Muscle of arm (tissue), 12 donors: ENCODE results near the gene STK32C. TPM values are rescaled to one million over a fixed set of nuclear protein-coding genes. Genes with fewer than 3 reads are reported as not detected.

Experiments used
- DNase-seq: peaks from one replicate; pipeline ENCODE4 v3.0.0-alpha.2; 2013
- polyA plus RNA-seq, 12 donors: library from polyadenylated mRNA; unstranded; fragments of 120-200 nt; gene quantifications; one replicate each; pipeline ENCODE4 v1.2.1, GENCODE V29; 2013; ENCODE audit not compliant: insufficient read length in 12 of 12

Gene STK32C
- polyA plus RNA-seq, 12 donors: 8.1 to 12.1 (median 9.5) TPM; not detected in 2

GRCh38 chr10:132186488-132187429, 121.0 kb downstream of the STK32C start, which contains the start of gene DPYSL4:
Gene DPYSL4, plus strand, starts transcription at chr10:132186948. Its CDS starts 116 bp downstream, at chr10:132187064.
- no peak for DNase-seq

DNA sequence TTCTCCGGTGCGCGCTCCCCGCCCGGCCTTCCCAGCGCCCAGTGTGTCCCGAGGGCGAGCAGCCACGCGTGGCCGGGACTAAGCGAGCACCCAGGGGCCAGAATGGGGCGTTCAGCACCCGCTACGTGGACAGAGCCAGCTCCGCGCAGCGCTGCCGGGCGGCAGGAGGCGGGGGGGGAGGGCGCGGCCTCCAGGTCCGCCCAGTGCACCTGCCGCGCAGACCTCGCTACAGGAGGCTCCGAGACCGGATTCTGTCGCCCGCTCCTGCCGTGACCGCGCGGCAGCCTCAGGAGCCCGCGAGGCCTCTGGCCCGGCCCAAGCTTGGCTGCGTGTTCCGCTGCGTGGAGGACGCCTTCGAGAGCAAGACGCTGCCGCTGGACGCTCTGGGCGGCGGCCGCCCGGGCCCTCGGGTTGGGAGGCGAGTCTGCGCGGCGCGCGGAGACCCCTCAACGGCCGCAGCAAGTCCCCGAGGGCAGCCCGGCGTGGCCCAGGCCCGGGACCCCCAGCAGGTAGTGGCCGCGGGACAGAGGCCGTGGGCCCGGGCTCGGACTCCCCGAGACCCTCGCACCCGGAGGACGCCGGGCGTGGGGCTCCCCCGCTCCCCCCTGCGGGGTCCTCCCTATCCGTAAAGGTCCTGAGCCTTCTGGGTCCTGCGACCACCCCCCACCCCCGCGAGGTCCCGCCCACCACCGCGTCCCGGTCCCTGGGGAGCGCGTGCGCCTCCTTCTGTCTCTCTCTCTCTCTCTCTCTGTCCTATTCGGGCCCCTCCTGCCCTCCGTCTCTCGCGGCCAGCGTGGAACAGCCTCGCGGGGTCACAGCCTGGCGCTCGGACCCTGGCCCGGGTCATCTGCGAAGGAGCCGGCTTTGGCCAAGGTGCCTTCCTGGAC, 121.9 kb downstream of the STK32C start:
- DNase-seq: peak; percentile 23

GRCh38 chr10:132184816-132185593, 122.7 kb downstream of the STK32C start:
- no peak for DNase-seq

DNA sequence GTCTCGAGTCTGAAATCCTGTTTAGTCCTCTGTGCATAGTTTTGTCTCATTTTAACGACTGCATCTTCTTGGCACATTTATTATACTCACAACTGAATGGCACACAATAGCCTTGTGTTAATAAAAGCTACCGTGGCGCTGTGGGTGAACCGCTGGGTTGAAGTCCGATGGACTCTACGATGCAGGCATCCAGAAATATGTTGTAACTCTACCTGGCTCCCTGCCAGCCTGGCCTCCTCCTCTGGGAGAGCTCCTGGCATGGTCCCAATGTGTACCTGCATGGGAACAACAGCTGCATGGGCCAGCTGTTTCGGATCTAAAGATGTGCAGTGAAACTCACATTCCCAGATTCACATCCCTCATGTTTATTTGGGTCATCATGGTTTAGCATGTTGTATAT, 124.7 kb downstream of the STK32C start:
- DNase-seq: no peak

DNA sequence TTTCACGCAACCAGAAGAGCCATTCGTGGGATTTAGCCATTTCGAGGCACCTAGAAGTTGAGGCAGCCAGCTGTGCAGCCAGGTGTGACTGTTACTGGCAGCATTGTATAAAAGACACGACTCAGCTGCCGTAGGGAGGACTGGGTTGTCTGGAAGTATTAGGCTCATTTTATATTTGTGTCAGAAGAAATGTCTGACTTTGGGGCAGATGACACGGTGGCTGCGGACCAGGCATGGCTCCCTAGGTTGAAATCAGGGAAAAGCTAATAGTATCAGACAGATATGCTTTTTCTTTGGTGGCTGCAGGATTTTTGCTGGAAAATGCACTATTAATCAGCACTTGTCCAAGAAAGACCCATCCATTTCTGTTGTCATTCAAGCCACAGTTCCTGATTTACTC, 125.2 kb downstream of the STK32C start:
- DNase-seq: no peak

DNA sequence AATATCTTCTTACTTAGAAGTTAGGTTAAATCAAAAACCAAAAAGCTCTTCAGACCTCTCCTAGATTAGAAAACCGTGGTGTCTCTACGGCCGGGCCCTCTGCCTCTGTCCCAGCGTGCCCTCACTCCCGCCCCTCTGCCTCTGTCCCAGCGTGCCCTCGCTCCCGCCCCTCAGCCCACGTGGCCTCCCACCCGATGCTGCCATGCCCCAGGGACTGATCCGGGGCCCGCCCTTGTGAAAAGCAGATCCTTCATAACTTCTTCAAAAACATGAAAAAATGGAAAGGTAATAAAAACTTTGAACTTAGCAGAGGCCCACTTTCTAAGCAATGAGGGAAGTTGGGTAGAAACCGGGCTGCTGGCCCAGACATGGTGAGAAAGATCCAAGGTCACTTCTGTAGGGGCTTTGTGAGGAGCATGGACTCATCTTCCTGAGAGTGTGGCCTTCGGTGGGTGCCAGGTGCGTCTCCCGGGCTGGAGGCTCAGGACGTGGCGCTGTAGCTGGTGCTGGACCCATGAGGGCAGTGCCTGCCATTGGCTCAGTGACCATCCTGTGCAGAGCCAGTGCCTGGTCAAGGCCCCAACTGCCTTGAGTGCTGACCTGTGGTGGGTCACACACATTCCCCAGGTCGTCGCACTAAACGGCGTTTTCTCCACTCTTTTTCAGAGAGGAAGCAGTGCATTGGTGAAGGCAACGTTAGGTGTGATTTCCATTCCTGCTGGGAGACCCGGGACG, 125.9 kb downstream of the STK32C start:
- no peak for DNase-seq

GRCh38 chr10:132180736-132181135, 127.0 kb downstream of the STK32C start:
- DNase-seq: no peak

- DNase-seq: no peak
Observed at GRCh38 chr10:132179551-132180392, 128.0 kb downstream of the STK32C start.

- DNase-seq: no peak
Observed at GRCh38 chr10:132178672-132179545, 128.8 kb downstream of the STK32C start.

DNA sequence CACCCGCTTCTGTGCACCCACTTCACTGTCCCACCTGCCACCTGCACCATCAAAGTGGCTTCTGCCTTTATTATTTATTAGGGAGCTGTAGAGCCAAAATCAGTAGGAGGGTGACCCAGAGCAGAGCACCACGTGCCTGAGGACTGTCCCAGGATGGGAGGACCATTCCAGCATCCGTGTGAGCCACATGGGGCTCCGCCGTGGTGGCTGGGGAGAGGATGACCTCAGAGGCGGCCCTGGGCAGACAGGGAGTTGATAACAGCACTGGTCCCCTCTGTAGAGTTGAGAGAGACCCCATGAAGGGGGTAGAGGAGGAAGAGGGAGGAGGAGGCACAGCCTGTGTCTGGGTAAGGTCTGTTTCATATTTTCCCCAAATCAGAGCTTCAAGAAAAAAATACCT, 129.7 kb downstream of the STK32C start:
- no peak for DNase-seq

- DNase-seq: no peak
Observed at GRCh38 chr10:132176623-132177500, 130.9 kb downstream of the STK32C start.

DNA sequence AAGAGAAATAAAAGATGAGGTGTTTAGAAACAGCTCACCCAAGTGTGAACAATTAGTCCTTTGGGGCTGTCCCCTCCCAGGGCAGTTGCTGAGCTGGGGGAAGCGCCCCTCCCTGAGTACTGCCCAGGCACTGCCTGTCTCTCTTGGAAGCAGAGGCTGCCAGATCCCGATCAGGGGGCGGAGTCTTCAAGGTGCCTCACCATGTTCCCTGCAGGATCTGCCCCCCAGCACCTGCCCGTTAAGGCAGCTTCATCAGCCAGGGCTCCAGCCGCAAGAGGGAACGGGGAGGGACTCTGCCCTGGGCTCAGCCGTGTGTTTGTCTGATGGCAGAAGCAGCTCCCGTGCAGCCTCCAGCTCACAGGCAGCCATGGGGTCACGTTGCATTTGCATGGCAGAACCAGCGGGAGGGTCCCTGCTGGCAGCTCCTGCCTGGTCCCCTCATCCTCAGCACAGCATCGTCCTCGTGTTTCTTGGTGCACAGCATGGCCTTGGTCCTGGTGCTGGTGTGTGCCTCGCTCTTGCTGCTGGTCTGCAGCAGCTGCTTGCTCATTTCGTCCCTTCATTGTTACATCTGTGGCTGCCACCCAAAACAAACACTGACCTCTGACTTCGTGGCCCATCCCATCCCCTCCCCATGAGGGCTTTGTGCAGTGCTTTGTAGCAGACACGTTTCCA, 131.7 kb downstream of the STK32C start:
- DNase-seq: no peak

DNA sequence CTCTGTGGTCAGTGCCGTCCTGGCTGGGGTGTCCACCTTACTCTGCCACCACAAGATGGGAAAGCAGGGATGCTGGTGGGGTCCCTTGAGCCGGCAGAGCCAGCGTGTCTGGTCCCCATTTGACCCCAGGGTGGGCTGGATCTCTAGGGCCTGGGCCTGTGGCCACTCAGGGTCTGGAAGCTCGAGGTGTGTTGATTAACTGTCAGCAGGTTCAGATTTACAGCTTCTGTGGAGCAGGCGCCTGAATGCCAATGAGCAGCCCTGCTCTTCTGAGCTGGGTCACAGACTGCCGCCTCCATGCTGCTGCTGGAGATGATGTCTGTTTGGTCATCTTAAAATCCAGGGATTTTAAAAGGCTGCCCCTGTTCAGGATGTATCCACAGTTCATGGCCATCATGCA, 132.3 kb downstream of the STK32C start:
- DNase-seq: no peak

DNA sequence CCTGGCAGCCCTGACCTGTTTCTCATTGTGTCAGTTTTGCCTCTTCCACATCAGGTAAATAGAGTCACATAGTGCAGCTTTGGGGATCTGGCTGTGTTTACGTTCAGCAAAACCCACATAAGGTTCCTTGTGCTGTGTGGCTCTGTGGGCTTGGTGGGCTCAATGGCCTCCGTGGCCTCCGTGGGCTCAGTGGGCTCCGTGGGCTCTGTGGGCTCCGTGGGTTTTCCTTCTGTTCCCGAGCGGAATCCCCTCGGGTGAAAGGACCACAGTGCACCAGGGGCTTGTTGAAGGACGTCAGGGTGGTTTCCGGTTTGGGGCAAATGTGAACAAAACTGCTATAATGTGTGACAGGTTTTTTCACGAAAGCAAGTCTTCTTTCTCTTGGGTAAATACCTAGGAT, 133.5 kb downstream of the STK32C start:
- no peak for DNase-seq

DNA sequence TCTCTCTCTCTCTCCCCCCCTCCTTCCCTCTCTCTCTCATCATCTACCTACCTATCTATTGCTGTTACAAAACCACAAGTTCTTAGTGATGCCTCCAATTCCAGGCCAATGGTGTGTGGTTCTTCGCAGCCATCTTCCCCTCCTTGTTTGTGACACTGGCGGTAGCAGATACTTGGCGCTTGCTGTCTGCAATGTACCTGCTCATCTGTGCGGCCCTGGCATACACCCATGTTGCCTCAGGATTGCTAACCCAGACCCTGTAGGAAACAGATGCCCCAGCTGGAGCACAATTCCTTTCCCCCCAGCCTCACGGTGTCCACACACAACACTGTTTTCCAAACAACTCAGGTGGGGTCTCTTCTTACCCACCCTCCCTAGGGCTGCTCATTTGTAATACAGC, 134.6 kb downstream of the STK32C start:
- no peak for DNase-seq

DNA sequence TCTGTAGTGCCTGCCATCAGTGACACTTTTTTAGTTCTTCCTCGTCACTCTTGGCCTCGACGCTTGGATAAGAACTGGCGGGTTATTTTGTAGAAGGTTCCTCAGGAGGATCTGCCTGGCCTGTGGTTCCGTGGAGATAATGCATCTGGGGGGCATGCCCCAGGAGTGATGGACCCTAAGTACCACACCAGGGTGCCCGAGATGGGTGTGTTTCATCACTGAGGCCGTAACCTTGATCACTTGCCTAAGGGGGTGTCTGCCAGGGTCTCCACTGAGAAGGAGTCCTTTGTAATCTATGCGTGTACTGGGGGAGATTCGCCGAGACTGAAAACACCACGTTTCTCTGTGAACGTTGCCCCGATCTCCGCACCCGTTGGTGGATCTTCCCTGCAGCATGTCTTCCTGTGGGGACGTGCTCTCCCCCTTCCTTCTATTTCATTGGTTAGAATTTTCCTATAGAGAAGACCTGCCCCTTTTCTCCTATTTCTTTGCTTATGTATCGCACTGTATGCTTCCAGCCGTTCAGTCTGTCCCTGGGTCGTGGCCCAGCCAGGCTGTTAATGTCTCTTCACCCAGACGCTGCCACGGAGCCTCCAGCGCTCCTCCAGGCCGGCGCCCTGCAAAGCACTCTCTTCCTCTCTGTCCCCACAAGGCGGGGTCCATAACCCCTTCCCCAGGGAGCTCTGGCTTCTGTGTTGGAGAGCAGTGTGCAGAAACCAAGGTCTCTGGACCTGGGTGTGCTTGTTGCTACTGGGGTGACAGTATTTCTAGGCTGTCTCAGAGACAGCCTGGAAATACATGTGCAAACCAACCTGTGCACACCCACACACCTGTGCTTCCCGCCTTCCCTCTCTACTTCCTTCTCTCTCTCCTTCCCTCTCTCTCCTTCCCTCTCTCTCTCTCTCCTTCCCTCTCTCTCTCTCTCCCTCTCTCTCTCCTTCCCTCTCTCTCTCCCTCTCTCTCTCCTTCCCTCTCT, 135.4 kb downstream of the STK32C start:
- DNase-seq: no peak
